Ramos (cell line): Measurements from ENCODE around the gene MTNR1B.

Experiments used
- in situ Hi-C: fragments of 300-500 bp; cut with MboI; formaldehyde crosslinking; loops from one replicate; pipeline ENCODE4 v1.14.3; 2022; ENCODE audit warnings: low sequenced_read_pairs; ENCODE audit not compliant: unreplicated experiment

MTNR1B gene

DNA sequence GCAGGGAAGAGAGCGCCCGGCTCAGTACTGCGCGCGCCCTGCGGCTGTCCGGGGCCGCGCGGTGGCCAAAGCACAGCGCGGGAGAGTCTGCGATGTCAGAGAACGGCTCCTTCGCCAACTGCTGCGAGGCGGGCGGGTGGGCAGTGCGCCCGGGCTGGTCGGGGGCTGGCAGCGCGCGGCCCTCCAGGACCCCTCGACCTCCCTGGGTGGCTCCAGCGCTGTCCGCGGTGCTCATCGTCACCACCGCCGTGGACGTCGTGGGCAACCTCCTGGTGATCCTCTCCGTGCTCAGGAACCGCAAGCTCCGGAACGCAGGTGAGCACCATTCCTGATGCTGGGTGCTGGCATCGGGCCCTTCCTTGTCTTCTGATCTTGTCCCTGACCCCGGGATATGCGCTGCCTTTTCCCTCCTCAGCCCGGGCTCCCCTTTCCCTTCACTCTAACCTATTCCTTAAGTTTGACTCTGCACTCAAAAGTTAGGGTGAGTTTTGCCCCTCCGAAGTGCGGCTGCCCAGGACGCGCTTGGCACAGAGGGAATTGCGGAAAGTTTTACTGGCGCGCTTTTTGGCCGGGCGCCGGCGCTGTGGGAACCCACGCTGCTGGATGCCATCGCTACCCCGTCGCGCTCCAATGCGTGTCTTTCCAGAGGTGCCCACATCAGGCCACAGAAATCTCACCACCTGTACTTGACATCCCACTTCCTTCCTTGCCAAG is at the start of gene MTNR1B:
MTNR1B (plus strand) TSS at position 18 of the 714 bp plus-strand sequence; CDS start at position 93, 75 bp downstream.
- in situ Hi-C loops: no loop called here

GRCh38 chr11:92920331-92920730 is 49.1 kb upstream of the MTNR1B start:
- in situ Hi-C loops: no loop called here

DNA sequence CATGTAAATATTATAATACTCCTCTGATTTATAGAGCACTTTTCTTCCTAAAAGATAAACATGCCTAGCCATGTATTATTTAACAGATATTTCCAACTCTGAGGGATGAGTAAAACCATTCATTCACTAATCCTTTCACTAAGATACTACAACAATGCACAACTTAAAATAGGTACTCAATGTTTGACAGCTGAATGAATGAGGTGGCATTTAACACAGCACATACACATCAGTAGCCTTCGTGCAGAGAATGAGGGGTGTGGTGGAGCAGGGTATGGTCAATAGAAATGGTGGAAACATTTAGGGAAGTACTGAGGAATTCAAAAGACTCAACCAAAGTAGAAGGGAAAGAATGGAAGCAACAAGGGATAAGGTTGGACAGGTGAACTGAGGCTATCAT is 46.7 kb upstream of the MTNR1B start:
- in situ Hi-C loops: no loop called here

- in situ Hi-C loops: loop anchor here (25.0 kb wide), 2 partner anchors 308 to 708 kb away; no protein-coding TSS in a partner anchor
Observed at GRCh38 chr11:92929246-92929645, 40.2 kb upstream of the MTNR1B start.

- in situ Hi-C loops: loop anchor here (25.0 kb wide), 2 partner anchors 308 to 708 kb away; no protein-coding TSS in a partner anchor
Observed at GRCh38 chr11:92929653-92930052, 39.8 kb upstream of the MTNR1B start.

DNA sequence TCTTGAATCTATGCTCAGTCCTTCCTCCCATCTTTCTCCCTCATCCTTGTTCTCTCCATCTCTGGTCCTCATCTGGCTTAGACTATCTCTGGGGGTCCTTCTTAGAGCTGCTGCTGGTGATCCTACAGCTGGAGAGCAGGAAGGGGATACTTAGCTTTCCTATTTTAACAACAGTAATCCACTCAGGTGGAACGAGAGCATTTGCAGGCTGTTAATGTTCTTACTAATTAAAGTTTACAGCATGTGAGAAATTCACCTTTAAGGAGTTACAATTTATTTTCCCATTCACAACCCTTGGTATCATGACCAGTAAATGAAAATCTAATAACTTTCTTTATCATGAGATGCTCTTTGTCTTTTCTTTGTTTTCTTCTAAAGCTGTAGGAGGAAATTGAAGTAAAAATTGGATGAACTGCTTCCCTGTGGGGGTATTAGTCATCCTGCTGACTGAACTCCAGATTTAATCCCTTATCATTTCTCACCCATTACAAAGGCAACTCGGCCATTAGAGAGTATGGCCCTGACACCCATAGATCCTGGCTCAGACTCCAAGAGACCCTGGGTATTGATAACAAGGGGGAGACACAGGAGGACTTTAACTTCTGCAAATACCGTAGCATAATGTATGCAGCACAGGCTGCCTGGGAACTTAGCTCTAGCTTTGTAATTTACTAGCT is 37.6 kb upstream of the MTNR1B start:
- in situ Hi-C loops: loop anchor here (25.0 kb wide), 2 partner anchors 305 to 705 kb away; no protein-coding TSS in a partner anchor

DNA sequence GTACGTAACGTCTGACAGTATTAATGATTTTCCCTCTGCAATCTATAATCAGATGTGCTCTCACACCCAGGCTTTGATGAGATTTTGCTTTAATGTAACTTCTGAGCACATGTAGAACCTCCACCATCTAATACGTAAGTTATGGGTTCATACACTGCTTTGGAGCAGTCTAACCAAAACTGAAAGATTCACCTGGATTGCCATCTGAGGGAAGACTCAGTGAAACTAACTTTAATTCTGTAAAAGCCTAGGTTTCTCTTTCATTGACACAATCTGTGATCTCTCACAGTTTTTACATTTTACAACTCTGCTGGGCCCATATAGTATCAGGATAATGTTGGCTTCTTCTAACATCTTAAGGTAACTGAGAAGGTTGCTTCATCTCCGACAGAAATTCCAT is 30.1 kb upstream of the MTNR1B start:
- in situ Hi-C loops: loop anchor here (25.0 kb wide), 2 partner anchors 298 to 698 kb away; no protein-coding TSS in a partner anchor

GRCh38 chr11:92941676-92942571 is 27.5 kb upstream of the MTNR1B start:
- in situ Hi-C loops: loop anchor here (25.0 kb wide), 2 partner anchors 295 to 695 kb away; no protein-coding TSS in a partner anchor

GRCh38 chr11:92946707-92947106 is 22.7 kb upstream of the MTNR1B start:
- in situ Hi-C loops: loop anchor here (25.0 kb wide), 2 partner anchors 291 to 691 kb away; no protein-coding TSS in a partner anchor

GRCh38 chr11:92948116-92948515 is 21.3 kb upstream of the MTNR1B start:
- in situ Hi-C loops: loop anchor here (25.0 kb wide), 2 partner anchors 289 to 689 kb away; no protein-coding TSS in a partner anchor

- in situ Hi-C loops: no loop called here
Observed at GRCh38 chr11:92954003-92954402, 15.4 kb upstream of the MTNR1B start.

DNA sequence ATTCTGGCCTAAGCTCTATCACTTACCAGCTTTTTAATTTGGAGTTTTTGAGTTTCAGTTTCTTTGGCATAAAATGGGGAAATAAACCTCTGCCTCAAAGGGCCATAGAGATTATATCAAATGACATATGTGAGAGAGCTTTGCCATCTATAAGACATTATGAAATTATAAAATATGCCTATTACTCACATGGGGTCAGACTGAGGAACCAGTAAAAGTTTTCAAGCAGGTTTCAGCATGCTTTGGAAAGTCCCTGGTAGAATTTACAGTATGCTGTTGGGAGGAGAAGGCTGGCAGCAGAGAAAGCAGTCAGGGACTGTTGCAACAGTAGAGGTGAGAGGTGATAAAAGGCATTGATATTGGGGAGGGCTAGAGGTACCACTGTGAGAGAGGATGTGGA is 13.6 kb upstream of the MTNR1B start:
- in situ Hi-C loops: no loop called here

GRCh38 chr11:92960886-92961285 is 8.6 kb upstream of the MTNR1B start:
- in situ Hi-C loops: no loop called here

DNA sequence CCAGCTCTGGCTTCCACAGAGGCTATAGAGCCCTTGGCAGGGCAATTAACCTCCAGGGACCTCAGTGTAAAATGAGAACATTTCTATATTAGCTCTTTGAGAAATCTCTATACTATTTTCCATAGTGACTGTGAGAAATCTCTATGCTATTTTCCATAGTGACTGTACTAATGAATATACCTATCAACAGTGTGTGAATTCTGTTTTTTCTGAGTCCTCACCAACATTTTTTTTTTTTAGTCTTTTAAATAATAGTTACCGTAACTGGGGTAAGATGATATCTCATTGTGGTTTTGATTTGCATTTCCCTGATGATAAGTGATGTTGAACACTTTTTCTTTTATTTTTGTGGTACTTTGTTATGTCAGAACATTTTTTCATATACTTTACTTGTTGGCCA is 7.0 kb upstream of the MTNR1B start:
- in situ Hi-C loops: no loop called here

GRCh38 chr11:92964471-92964870 is 5.0 kb upstream of the MTNR1B start:
- in situ Hi-C loops: no loop called here

DNA sequence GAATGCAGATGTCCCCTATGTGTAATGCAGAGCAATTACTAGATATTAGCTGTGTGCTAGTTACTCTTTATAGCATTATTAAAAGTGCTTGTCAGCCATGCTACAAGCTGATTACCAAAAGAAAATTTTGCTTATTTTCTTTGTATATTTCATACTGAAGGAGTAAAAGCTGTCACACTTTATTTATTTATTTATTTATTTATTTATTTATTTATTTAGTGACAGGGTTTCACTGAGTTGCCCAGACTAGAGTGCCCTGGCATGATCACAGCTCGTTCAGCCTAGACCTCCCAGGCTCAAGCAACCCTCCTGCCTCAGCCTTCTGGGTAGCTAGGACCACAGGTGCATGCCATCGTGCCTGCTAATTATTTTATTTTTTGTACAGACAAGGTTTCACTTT is 4.3 kb upstream of the MTNR1B start:
- in situ Hi-C loops: no loop called here

- in situ Hi-C loops: no loop called here
Observed at GRCh38 chr11:92967178-92967577, 2.3 kb upstream of the MTNR1B start.

DNA sequence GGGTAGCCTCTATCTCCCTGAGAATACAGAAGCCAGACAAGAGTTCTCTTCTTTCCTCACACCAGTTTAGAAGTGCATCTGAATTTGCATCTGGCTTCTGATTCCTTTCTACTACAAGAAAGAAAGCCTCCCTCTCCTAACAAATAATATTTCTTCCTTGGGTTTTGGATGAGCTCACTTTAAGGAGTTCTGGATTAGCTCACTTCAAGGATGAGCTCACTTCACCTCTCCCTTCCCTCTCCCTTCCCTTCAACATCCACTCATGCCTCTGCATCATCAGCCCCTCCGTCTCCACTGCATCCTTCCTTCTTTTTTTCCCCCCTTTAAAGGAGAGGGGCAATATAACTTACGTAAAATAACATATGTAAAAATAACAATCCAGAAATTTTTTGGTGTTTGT is 1.6 kb upstream of the MTNR1B start:
- in situ Hi-C loops: no loop called here

GRCh38 chr11:92969293-92969633 is 188 bp upstream of the MTNR1B start:
- in situ Hi-C loops: no loop called here

DNA sequence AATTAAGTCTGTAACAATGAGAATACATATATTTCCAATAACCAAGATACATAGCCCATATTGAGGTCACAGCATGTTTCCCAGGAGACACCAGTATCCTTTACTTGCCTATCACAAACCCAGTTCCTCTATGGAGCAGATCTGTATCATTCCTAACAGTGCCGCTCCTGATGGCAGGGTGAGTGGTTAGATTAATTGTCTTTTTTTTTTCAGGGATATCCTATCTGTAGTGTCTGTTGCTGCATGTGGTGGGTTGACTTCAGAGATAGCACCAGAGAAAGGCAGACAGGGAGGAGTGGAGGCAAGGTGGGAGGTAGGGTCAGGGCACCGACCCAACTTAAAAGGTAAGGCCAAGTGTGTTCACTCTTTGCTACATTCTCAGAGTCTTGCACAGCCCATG is 2.8 kb downstream of the MTNR1B start:
- in situ Hi-C loops: no loop called here
